HG03064 (cell line): Measurements from ENCODE around the gene C1QTNF8.

Experiments used
- ATAC-seq: cut with Tn5 transposase; IDR thresholded peaks from one replicate; pipeline ENCODE4 v1.9.1; 2021; ENCODE audit warnings: low read depth; ENCODE audit not compliant: unreplicated experiment

The C1QTNF8 gene

DNA sequence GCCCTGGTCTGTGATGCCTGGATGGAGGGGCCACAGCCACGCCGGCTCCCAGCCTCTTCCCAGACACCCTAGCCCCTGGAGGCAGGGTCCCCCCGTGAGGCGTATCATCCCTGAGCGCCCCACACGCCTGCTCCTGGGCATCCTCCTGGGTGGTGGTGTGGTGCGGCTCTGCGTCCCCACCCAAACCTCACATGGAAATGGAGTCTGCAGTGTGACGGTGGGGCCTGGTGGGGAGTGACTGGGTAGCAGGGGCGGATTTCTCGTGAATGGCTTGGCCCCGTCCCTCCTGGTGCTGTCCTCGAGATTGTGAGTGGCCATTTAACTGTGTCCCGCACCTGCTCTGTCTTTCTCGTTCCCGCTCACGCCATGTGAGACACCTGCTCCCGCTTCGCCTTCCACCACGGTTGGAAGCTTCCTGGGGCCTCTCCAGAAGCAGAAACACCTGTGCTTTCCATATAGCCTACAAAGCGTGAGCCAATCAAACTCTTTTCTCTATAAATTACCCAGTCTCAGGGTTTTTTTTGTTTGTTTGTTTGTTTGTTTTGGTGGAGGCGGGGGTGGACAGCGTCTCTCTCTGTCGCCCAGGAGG is 29.4 kb downstream of the C1QTNF8 start:
- no peak for ATAC-seq

DNA sequence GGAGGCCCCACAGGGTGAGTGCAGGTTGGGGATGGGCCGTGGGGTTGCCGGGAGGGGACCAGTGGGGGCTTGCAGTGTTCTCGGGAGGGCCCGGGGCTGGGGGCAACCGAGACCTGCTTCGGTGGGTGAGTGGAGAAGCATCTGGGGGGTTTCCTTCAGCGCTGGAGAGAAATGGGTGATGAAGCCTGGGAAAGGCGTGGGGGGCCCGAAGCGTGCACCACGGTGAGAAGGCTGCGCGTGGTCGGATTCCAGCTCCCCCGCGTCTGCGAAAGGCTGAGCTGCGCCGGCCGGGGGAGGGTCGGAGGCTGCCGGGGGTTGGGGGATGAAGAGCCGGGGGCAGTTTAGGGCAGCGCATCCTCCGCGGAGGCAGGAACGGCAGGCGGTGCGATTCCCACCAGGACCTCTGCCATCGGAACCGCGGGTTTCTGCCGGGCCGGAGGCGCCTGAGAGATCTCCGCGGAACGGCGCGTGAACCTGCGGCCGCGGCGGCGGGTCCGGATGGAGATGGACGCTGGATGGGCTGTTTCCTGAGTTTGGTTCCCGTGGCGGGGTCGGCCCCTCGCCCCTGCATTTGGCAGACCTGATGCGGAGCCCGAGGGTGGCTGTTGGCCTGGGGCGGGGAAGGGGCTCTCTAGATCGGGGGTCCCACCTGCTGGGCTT is 30.4 kb downstream of the C1QTNF8 start:
- ATAC-seq: no peak

DNA sequence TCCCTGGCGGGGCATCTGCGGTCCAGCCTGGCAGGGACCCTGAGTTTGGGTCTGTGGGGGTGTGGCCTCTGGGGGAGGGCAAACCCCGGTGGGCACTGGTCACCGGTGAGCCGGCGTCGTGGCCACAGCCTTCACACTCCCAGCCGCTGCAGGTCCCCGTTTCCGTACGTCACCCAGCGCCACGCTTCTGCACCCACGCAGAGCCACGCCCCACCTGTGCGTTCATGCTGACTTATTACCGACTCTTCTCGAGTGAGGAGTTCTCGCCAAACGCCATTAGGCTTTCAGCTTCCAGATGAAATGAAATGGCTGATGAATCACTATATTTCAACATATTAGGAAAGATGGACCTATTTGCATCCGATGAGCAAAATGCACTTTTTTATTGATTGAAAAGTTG is 32.3 kb downstream of the C1QTNF8 start:
- ATAC-seq: no peak

DNA sequence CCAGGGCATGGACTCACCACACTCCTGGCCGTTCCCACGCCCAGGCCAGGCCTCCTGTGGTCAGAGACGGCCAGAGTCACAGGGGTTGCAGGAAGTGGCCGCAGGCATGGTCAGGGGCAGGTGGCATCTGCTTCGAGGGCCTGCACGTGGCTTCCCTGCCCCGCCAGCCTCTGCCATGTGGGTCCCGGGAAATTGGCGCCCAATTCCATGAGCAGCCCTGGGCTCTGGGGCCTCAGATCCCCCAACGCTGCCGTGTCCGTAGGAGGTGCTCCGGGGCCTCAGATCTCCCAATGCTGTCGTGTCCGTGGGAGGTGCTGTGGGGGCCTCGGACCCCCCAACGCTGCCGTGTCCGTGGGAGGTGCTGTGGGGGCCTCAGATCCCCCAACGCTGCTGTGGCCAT is 33.1 kb downstream of the C1QTNF8 start:
- no peak for ATAC-seq

DNA sequence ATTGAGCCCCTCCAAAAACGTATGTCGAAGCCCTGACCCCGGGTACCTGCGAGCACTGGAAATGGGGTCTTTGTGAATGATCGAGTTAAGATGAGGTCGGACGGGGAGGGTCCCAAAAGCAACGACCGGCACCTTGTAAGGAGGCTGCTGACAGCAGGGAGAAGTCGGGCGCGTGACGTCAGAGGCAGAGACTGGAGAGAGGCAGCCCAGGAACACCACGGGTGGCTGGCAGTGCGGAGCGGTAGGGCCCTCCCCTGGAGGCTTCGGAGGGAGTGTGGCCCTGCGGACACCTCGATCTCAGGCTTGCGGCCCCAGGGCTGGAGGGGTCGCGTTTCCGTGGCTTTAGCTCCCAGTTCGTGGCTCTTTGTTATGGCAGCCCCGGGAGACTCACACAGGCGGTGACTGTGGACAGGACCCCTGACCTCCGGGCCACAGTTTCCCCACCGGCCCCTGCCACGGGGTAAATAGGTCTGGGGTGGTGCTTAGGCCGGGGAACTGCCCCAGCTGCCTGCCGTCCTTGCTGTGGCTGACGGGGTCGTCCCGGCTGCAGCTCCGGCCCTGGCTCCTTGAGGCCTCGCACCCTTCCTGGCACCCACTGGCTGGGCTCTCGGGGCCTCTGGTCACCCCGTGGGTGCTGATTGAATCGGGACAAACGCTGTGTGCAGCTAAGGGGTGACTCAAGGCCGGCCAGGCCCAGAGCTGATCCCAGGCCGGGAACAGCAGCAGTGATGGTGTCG is 34.1 kb downstream of the C1QTNF8 start:
- ATAC-seq: no peak

DNA sequence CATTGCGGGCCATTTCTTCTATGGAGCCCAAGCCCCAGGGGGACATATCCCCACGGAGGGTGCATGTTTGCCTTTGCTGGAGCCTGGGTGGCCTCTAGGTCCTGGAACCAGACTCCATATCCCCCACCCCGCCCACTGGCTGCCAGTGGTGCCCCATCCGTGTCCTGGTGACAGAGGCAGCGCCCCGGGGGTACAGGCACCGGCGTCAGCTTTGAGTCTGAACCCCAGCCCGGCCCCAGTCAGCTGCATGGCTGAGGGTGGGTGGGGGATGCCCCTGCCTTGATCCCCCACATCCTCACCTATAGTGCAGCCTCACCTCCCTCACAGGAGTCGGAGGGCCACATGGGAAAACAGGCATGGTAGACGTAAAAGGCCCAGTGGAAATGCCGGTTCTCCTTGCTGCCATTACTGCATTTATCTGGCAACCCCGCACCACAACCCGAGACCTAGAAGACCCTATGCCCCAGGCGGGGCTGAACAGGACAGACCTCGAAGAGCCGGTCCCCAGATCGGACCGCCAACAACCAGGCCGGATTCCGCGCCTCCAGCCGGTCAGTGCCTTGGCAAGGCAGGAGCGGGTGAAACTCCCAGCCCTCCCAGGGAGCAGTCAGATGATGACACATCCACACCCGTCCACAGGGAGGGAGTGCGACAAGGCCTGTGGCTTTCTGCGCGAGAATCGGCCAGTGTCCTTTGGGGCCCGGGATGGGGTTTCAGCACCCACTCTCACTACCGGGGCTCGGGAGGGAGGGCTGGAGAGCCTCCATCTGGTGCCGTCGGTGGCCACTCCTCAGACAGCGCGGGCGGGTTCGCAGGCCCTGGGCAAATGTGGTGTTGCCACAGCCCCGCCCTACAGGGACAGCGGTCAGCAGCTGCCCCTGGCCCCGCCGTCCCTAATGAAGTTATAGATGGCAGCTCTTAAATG is 35.4 kb downstream of the C1QTNF8 start:
- no peak for ATAC-seq

DNA sequence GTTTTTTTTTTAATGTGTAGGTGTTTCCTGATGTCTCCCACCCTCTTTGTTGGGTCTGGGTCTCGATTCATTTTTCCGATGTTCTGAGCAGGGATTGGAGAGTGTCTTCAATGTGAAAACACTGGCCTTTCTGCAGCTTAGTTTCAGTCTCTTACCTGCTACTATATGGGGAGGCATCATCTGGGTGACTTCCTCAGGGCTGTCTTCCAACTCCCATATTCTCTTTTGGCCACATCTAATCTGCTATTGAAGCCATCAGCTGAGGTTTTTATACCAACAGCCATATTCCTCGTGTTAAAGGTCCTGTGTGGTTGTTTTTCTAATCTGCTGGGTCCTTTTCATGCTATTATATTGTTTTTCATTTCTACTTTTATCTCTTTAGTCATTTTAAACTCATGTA is 36.7 kb downstream of the C1QTNF8 start:
- ATAC-seq: no peak

DNA sequence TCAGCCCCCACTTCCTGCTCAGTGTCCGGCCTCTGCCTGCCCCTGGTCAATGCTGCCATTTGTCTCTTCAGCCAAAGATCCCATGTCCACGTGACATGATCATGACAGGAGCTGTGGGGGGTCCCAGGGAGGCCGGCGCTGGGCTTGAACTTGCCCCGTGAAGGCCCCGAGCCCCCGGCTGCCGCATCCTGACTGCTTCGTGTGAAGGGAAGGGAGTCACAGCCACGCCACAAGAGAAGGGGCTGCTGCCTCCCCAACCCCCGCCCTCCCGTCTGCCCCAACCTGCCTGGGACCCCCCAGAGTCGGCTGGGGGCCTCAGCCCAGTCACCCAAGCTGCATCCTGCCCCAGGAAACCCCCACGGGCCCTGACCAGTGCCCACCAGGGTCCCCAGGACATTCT is 37.8 kb downstream of the C1QTNF8 start:
- ATAC-seq: no peak

DNA sequence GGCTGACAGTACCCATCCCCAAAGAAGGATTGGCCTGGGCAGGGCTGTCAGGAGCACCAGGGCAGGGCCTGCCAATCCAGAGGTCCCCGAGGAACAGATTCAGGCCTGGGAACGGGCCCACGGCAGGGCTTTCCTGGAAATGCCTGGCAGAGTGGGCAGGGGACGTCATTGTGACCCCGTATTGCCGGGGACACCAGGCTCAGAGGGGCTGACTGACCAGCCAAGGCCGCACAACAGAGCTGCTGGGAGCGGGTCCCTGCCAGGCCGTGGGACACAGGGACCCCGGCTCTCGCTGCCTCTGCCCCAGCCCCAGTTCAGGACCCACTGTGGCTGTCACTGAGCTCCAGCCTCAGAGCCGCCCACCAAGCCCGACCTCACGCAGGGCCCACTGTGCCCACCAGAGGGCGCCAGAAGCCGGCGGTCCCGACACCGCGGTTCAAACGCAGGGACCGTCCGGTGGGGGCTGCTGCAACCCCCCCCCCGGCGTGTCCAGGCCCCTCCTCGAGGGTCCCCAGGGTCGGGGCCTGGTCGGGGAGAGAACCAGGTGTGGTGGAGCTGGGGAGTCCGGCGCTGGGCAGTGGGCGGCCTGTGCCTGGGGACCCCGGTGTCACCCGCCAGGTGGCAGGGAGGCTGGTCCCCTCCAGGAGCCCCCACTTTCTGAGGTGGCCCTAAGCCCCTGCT is 38.7 kb downstream of the C1QTNF8 start:
- no peak for ATAC-seq

DNA sequence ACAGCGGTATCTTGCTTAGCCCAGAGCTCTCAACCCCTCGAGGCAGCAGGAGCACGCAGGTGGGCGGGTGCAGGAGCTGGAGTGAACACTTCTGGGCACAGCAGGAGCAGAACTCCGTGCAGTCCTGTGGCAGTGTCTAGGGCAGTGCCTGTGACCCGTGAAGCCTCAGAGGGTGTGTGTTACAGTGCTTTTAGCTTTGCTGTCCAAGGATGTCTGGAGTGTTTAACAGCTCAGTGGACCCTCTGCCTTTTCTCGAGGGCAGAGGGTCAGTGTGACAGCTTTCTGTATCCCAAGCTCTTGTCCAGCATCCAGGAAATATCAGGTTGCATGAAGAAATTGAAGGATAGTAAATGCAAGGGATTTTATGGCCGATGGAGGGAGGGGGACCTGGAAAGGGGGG is 39.8 kb downstream of the C1QTNF8 start:
- ATAC-seq: no peak

DNA sequence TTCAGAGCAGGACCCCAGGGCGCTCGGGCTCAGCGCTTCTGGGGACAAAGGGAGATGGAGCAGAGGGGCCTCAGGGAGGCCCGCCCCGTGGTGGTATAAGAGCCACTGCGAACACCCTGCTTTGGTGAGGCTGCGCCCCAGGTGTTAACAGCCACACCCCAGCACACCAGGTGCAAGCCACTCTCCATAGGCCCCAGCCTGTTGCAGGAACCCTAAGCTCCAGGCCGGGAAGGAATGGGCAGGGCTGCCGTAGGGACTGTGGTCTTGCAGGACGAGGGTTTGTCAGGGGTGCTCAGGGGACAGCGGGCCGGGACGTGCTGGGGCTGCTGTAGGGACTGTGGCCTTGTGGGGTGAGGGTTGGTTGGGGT is 40.5 kb downstream of the C1QTNF8 start:
- ATAC-seq: no peak

DNA sequence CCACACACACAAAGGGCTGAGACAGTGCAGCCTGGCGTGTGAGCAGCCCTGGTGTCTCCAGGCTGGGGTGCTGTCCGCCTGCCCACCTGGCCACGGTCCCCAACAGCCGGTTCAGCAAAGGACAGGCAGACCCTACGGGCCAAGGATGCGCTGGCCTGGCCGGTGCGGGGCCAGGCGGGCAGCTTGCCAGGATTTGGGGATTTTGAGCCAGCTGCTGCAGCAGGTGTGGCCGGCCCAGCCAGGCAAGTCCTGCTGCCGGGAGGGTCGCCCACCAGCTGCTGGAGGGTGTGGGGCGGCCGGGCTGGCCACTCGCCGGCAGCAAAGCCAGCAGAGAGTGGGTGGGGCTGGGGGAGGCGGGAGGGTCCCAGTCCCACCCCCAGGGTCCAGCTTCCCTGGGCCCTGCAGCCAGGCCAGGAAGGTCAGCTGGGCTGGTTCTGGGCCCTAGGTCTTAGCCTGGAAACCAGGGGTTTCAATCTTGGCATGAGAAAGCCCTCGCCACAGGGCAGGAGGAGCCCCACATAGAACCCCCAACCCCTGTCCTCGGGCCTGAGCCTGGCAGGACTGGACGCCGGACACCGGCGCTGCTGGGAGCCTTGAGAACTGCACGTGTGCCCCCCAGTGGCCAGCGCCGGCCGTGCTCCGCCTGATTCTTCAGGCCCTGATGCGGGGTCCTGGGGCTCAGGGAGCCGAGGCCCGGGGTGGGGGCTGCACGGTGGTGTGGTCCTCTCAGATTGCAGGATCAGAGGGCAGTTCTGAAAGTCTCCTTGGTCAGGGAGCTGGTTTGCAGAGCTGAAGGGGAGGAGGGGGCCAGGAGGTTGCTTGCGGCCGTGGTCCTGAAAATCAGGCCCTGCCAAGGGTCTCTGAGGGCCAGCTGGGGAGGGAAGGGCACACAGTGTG is 41.1 kb downstream of the C1QTNF8 start:
- no peak for ATAC-seq

DNA sequence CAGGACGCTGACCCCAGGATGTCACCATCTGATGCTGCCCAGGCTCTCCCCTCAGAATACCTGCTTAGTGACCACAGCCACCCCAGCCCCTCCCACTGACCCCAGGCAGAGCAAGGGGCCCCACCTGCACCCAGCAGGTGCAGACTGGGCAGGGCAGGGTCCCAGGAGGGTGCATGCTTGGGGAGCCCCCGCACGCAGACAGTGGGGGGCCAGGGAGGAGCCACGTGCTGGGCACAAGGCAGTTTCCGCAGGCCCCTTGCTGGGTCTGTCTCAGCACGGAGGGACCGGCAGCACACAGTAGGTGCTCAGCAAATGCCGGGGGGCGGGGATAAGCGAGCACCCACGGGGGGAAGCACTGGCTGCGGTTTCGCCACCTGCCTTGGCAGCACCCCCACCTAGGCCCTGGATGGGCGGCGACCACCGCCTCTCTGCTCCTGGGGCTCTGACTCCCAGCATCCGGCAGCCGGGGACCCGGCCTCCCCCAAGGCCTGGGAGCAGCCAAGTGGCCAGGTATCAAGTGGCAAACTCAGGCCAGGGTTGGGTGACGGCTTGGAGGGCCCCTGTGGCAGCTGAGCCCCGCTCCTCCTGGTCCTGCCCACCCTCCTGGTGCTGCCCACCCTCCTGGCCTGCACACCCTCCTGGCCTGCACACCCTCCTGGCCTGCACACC is 42.2 kb downstream of the C1QTNF8 start:
- ATAC-seq: no peak

DNA sequence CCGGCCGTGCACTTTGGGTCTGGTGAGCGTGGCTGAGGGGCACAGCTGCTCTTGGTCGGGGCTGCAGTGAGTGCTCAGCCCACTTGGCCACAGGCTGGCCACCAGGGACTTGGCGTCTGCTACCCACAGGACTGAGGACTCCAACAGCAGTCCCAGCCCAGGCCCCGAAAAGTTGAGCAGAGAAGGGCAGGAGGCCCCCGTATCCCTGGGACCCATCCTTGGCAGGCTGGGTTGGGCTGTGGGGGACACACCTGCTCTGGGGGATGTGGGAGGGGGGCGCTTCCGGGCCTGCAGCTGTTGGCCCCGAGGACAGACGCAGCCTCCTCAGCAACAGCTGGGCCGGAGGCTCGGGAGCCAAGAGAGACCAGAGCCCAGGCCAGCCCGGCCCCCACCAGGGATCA is 42.9 kb downstream of the C1QTNF8 start:
- no peak for ATAC-seq

DNA sequence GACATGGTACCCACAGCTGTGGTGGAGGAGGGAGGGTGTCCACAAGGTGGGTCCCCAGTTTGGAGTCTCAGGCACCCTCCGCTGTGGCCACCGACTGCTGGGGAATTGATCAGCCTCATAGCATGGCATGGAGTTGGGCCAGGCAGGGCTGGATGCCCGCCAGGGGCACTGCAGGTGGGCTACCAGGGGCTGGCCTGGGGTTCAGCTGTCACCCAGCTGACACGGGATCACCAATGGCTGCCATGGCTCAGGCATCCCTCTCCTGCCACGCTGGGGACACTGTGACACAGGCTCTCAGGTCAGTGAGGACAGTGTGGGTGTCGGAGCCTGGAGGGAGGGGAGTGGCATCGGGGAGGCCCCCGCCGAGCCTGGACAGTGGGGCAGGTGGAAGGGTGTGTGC is 43.3 kb downstream of the C1QTNF8 start:
- ATAC-seq: no peak

DNA sequence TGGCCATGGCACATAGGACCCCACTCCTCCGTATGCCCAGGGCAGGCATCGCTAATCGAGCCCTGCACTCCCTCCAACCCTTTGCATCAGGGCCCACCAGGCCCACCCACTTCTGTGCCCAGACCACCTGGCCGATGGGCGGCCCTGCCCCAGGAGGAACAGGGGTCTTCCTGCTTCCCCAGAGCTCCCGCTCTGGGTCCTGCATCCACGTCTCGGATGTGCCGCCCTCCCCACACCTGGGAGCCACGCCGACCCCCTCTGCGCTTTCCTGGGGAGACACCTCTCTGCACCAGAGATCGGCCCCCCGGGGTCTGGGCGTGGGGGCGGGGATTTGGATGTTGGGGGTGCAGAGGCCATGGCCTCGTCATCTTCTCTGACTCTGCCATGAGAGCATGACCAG is 44.6 kb downstream of the C1QTNF8 start:
- no peak for ATAC-seq

DNA sequence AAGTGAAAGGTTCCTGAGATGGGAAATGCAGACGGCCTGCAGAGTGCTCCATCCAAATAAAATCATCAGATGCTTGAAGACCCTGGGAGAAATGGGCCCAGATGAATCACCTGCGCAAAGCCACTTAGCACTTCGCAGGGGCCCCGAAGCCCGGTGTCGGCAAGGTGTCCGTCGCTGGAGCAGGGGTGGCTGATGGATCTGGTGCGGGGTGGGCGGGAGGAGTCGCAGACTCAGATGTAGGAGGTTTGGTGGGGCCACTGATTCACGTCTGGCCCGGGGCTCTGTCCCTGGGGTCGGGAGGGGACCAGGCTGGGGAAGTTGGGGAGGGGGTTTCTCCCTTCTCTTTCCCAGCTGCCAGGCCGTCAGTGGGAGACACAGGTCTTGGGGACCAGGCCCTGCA is 45.1 kb downstream of the C1QTNF8 start:
- ATAC-seq: no peak

DNA sequence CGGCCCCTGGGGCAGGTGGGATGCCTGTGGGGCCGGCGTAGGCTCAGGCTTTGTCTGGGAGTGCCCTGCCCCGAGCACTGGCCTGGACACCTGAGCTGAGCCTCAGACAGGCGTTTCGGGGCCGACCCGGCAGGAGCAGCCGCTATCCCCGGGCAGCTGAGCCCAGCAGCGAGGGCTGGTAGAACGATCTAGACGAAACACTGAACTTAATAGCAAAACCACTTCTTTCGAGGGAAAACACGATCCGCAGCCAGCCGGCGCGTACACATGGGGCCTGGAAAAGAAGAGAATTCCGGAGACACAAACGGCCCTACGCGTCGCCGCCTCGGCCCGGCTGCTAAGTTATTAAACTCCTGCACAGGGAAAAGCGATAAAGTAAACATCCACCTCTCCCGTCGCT is 45.5 kb downstream of the C1QTNF8 start:
- ATAC-seq: no peak

DNA sequence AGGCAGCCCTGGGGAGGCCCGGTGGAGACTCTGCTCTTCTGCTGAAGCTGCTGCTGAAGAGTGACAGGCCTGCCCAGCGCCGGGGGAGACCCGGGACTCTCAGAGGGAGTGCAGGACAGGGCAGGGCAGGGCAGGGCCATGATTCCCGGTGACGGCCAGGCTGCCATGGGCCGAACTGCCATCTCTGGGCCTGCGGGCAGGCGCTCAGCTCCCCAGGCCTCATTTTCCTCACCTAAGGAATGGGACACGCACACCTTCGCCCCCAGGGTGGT is 46.1 kb downstream of the C1QTNF8 start:
- no peak for ATAC-seq
